ENCODE data around the gene LPAR3. TPM values are rescaled to one million over a fixed set of nuclear protein-coding genes. Genes with fewer than 3 reads are reported as not detected.

The LPAR3 gene
- total RNA-seq, 4 donors from 2014 or later: 2.2 to 23.6 (median 13.5) TPM; not detected in 1

DNA sequence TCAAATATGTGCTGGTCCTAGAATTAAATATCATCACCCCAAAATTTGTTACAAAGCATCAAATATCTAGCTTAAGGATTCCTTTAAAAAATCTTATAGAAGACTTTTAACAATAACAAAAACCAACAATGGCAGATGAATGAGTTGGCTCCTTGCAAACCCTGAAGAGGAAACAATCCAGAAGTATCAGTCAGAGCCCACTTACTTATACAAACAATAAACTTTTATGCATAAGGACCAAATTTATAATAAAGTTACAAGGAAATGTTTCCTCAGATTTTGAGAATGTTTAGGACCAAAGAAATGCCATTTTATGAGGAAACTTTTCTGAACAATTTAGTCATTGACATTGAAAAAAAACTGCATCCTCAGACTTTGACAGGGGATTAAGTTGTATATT is 52.7 kb downstream of the LPAR3 start:
- TF ChIP-seq, protein P1, sequence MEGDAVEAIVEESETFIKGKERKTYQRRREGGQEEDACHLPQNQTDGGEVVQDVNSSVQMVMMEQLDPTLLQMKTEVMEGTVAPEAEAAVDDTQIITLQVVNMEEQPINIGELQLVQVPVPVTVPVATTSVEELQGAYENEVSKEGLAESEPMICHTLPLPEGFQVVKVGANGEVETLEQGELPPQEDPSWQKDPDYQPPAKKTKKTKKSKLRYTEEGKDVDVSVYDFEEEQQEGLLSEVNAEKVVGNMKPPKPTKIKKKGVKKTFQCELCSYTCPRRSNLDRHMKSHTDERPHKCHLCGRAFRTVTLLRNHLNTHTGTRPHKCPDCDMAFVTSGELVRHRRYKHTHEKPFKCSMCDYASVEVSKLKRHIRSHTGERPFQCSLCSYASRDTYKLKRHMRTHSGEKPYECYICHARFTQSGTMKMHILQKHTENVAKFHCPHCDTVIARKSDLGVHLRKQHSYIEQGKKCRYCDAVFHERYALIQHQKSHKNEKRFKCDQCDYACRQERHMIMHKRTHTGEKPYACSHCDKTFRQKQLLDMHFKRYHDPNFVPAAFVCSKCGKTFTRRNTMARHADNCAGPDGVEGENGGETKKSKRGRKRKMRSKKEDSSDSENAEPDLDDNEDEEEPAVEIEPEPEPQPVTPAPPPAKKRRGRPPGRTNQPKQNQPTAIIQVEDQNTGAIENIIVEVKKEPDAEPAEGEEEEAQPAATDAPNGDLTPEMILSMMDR (IDR thresholded peaks at IDR 0.05): no peak
- TF ChIP-seq POLR2A (IDR thresholded peaks at IDR 0.05): no peak
- Histone ChIP-seq H3K27ac (no peak overlapping the region), H3K4me1 (no peaks in the 10 kb centered on the region), H3K4me3 (no peak overlapping the region), H3K36me3 (no peaks in the 10 kb centered on the region), H3K27me3 (no peaks in the 10 kb centered on the region), H3K9me3 (no peaks in the 10 kb centered on the region)
- DNase-seq: no peak
- intact Hi-C loops (cut with DNase I; ENCODE audit: low total_unique reads): no loop called here

DNA sequence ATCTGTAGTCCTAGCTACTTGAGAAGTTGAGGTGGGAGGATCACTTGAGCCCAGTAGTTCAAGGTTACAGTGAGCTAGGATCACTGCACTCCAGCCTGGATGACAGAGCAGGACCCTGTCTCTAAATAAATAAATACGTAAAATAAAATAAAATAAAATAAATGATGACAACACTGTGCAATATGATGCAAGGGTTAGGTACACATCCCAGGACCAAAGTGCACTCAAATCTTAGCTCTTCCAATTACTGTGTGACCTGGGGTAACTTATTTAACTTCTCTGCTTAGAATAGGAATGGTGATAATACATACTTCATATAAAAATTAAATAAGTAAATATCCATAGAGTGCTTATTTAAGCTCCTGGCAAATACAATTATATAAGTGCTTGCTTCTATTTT is 53.5 kb downstream of the LPAR3 start:
- no peak for DNase-seq
- intact Hi-C loops (cut with DNase I; ENCODE audit: low total_unique reads): no loop called here
- no peak overlapping the region for H3K27ac ChIP-seq
- H3K4me1 ChIP-seq: no peaks in the 10 kb centered on the region
- TF ChIP-seq, protein P1 (IDR thresholded peaks at IDR 0.05): no peak
- no peak for TF ChIP-seq POLR2A (IDR thresholded peaks at IDR 0.05)
- no peaks in the 10 kb centered on the region for H3K36me3 ChIP-seq
- no peak overlapping the region for H3K4me3 ChIP-seq
- no peaks in the 10 kb centered on the region for H3K9me3 ChIP-seq
- H3K27me3 ChIP-seq: no peaks in the 10 kb centered on the region

DNA sequence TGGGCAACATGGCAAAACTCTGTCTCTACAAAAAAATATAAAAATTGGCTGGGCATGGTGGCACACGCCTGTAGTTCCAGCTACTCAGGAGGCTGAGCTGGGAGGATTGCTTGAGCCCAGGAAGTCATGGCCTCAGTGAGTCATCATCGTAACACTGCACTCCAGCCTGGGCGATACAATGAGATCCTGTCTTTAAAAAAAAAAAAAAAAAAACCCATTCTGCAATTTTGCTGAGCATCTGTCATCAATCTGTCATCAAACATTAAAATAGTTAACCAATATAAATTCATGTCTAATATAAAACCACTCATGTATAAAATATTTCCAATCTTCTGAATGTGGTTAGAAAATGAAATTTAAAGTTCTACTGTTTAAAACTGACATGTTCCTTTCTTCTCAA is 56.9 kb downstream of the LPAR3 start:
- TF ChIP-seq, protein P1 (IDR thresholded peaks at IDR 0.05): no peak
- TF ChIP-seq POLR2A (IDR thresholded peaks at IDR 0.05): no peak
- Histone ChIP-seq H3K4me1 (no peaks in the 10 kb centered on the region), H3K27ac (no peak overlapping the region), H3K4me3 (no peak overlapping the region), H3K9me3 (no peaks in the 10 kb centered on the region), H3K27me3 (no peaks in the 10 kb centered on the region), H3K36me3 (no peaks in the 10 kb centered on the region)
- no peak for DNase-seq
- intact Hi-C loops (cut with DNase I; ENCODE audit: low total_unique reads): no loop called here

DNA sequence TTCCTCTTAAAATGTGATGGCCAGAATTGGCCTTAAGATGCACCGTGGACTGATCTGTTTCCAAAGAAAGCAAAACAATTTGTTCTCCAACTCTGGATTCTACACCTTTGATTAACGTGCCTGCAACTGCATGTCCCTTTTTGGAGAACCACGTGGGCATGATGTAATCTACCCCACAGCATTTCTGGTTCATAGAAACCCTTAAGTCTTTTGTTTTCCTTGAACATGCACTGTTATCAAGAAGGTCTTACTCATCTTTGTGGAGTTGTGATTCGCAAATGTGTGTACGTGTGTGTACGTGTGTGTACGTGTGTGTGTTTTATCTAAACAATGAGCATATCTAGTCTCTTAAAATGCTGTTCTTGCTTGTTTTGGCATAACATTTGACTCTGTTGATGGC is 57.8 kb downstream of the LPAR3 start:
- intact Hi-C loops (cut with DNase I; ENCODE audit: low total_unique reads): no loop called here
- H3K9me3 ChIP-seq: no peaks in the 10 kb centered on the region
- no peak for DNase-seq

DNA sequence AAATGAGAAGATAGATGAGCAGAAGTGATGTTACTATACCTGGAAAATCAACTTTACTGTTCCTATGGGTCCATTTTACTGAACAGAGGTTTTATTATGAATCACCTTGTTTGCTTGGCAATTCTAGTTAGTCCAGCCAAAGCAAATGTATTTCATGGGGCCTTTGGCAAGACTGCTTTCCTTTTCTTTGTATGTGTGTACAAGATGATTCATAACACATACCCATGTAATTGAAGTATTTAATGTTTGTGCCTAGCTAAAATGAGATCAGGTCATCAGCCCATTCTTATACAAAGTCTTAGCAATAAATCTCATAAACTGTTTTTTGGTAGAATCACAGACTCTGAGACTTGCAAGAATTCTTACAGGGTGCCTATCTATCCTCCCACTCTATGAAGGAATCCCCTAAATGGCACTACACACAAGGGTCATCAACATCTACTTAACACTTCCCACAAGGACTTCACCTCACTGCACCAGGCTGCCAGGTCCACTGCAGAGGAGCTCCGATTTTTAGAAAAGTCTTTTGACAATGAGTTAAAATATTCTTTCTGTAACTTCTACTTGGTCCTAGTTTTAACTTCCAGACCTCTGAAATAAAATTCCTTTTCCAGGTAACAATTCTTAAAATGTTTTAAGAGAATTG is 58.5 kb downstream of the LPAR3 start:
- intact Hi-C loops (cut with DNase I; ENCODE audit: low total_unique reads): no loop called here
- DNase-seq: no peak
- Histone ChIP-seq H3K4me3 (no peak overlapping the region), H3K9me3 (no peaks in the 10 kb centered on the region), H3K4me1 (no peaks in the 10 kb centered on the region), H3K27me3 (no peaks in the 10 kb centered on the region), H3K27ac (no peak overlapping the region), H3K36me3 (no peaks in the 10 kb centered on the region)
- TF ChIP-seq POLR2A (IDR thresholded peaks at IDR 0.05): no peak
- TF ChIP-seq, protein P1 (IDR thresholded peaks at IDR 0.05): no peak

More for the DNA sequence above, 57.8 kb downstream of the LPAR3 start:
- H3K4me1 ChIP-seq: no peaks in the 10 kb centered on the region
- H3K4me3 ChIP-seq: no peak overlapping the region
- no peaks in the 10 kb centered on the region for H3K36me3 ChIP-seq
- H3K27me3 ChIP-seq: no peaks in the 10 kb centered on the region
- no peak overlapping the region for H3K27ac ChIP-seq
- TF ChIP-seq, protein P1 (IDR thresholded peaks at IDR 0.05): no peak
- no peak for TF ChIP-seq POLR2A (IDR thresholded peaks at IDR 0.05)
